Fibroblast of gingiva (primary cell): ENCODE measurements around the gene CCDC38.
A peak's percentile ranks its signal among the peaks of the same experiment; 100 is the strongest.

ENCODE experiments used
- DNase-seq: peaks from one replicate; pipeline ENCODE4 v3.0.0-alpha.2; 2011; ENCODE audit warnings: low read depth

The CCDC38 gene

DNA sequence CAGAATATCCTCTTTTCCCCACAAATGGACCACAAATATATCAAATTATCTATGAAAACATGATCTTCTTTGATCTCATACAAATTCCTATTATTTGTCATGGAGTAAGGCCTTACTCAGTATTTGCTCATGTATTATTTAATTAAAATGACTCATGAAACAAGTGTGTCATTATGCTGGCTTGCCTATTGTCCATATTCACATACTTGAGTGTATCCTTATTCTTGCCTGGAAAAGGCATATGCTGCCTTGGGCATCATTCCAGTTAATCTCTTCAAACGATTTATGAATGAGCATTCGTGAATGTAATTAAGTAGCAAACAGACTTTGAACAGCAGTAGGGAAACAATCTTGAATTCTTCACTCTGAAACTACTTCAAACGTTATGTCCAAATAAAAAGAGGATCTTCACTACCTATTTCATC lies 106.2 kb downstream of the CCDC38 start:
- DNase-seq, result peak; percentile 22

- no peak for DNase-seq
Observed at GRCh38 chr12:95834572-95834971, 107.8 kb downstream of the CCDC38 start.

DNA sequence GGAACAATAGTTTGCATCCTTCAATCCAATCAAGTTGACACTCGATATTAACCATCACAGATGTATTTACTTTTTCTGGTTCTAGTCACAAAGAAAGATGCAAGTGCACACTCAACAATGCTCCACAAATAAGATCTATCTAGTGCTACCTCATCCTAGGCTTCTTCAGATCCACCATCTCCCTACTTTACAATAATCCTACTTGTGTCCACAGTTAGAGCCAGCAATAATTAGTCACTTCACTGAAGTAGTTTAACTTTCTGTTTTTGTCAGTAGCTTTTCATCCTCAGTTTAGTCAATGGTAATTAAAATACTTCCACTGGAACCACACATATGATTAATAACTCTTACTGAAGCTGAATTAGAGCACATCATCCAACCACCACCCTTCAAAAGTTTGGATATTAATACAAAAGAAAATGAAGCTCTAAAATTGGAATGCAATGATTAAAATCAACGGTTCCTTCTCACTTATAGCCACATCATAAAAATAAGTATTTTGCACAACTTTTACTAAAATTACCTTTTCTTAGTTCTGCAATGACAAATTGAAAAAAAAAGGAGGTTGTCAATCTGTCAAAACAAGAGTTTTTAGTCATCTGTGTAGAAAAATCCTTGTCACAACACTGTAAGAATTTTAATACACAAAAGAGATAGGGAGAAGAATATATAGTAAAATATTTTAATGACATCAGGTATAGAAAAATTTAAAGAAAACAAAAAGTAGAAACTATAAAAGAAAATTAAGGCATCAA lies 111.9 kb downstream of the CCDC38 start:
- no peak for DNase-seq

DNA sequence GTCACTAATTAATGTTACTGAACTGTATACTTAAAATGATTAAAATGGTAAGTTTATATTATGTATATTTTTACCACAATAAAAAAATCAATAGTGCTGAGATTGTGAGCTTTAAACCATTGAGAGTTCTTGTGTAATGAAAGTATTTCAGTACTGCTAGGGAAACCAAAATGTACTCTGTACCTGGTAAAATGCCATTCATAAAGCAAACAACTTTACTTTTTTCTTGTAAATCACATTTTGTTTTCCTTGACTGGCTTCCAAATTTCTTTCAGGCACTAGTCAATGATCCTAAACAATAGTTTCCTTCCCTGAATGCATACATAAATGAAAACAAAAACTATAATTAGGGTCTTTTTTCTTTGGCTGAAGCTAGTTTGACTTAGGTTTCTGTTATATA lies 113.0 kb downstream of the CCDC38 start:
- DNase-seq, result no peak

DNA sequence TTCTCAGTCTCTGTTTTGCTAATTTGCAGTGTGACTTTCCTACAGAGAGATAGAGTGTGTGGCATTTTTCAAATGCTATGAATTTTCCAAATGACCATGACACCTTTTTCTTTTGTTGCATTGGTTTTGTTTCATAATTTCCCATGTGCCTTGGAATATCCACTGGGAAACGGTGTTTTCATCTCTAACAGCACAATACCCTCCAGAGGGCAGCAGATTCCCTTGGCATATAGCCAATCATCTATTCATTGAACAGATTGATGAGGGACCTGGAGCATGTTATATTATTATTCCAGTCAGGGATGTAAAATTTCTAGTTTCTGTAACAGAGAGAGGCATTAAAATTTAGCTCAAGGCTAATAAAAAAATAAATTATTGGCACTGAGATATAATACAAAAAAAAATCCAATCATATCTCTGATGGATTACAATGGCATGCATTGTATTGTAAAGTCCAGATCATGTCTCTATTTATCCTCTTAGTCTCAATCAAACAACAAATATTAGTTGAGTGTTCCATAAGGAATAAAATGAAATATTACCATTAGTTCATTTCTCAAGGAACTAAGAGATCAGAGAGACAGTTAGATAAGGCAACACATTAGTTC lies 122.2 kb downstream of the CCDC38 start:
- peak; percentile 53 for DNase-seq
